SIG-M5 treated with dmso at 0.1 percent for 504 hours (cell line): Measurements from ENCODE around the gene COL4A2.

ENCODE experiments used
- DNase-seq: peaks from one replicate; lab custom pipeline; 2025; ENCODE audit not compliant: unreplicated experiment; lab: John Stamatoyannopoulos, UW

The COL4A2 gene

DNA sequence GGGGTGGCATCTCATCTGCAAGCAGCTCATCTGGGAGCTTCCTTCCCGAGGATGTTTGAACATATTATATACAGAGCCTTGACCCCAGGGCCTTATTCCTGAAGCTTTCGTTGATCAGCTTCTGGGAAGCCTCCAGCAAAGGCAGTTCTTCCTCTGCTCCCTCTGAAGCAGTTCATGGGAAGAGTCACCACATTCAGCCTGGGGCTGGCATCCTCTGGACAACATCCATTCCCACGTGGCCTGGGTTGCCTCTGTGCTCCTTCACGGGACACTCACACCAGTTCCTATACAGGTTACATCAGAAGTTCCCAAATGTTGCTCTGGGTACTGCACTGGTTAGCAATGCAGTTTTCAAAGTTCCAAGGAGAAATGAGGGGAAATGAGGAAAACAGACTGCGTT is 29.6 kb downstream of the COL4A2 start:
- DNase-seq, result no peak

DNA sequence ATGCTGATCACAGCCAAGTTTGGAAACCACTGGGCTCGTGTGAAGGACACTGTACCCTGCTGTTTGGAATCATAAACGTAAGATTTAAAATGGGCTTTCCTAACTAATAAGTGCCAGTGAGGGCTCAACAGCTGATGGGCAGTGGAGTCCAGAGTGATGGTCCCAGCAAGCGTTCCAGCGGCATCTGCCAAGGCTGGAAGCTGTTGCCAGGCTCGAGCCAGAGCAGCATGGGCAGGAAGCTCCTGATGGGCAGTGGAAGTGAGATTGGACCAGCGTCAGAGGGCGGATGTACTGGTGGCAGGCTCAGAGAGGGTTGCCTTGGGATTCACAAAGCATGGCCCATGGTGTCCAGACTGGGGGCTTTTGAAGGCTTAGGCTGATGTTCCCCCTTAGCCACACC is 30.2 kb downstream of the COL4A2 start:
- no peak for DNase-seq

DNA sequence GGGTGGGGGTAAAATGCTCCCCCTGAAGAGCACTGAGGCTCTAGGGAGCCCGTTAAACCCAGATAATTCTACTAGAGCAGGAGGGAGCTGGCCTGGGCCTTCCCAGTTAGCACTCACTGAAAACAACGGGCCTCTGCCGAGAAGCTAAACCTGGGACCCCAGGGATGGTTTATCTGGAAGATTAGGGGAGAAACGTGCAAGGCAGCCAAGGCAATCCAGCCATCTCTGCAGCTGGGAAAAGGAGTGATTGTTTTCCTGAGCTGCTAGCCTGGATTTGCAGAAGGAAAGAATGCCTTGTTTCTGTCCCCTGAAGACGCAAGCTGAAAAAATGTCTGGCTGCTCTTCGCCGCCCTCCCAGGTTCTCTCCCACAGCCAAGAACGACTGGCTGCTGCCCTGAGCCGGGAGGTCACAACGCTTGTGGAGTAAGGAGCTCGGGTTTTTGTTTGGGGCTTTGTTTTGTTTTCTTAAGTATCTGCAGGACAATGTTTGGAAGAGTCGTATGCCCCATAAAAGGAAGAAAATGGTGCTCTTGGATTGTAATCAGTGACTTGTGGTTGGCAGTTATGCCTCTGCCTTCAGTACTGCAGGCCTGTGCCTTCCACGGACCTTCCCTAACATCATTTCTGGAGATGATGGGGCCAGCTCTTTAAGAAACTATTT is 31.5 kb downstream of the COL4A2 start:
- no peak for DNase-seq

DNA sequence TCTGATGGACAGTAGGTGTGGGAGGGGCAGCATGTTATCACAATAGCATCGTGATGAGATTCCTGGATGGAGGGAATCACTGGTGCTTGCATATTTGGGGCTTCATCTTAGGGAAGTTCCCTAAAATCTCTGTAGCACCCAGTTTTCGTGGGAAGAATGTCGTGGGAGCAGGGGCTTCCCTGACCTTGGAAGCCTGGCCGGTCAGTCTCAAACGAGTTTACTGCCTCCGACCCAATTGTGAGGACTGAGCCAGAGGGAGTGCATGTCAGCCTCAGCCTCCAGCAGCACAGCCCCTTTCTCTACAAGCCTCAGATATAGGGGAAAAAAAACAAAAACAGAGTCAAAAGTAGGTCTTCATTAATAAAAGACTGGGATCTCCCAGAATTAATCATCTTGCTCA is 32.2 kb downstream of the COL4A2 start:
- no peak for DNase-seq

DNA sequence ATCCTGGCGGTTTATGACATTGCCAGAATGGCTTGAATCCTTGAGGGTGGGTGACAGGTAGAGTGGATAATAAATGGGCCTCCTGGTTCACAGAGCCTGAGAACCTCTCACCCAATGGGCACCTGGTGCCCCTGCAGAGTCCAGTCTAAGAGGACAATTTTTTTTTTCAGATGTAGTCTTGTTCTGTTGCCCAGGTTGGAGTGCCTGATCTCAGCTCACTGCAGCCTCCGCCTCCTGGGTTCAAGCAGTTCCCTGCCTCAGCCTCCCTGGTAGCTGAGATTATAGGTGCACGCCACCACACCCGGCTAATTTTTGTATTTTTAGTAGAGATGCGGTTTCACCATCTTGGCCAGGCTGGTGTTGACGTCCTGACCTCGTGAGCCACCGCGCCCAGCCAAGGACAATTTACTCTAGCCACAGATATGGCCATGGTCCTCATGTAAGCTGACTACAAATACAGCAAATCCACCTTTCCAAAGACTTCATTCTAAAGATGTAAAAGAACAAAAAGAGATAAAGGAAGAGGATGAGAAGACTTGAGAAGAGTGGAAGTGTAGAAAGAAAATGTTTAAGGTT is 33.0 kb downstream of the COL4A2 start:
- DNase-seq, result no peak

DNA sequence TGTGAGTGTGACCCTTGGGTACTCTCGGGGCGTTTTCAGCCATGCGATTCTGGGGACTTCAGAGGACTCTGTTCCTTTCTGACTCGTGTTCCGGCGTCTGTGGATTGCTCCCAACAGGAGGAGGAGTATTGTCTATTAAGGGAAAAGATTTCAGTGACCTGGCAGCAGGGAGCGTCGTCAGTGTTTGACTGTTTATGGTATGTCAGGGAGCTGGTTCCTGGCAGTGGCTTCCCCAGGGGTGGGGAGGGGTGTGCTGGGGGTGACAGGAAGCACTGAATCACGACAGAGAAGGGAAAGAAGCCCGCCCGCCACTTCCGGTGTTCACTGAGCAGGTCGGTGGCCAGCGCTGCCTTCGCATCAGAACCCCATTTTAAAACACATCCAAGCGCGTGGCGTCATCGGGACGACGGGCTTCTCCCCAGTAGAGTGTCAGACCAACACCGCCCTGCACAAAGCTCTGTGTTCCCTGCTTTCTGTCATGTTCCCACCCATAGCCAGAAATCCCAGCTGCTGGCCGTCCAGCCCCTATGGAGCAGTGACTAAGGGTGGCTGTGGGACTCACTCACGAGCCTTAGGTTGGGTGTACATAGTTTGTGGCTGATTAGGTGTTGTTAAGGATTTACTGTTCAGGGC is 33.8 kb downstream of the COL4A2 start:
- DNase-seq, result no peak

DNA sequence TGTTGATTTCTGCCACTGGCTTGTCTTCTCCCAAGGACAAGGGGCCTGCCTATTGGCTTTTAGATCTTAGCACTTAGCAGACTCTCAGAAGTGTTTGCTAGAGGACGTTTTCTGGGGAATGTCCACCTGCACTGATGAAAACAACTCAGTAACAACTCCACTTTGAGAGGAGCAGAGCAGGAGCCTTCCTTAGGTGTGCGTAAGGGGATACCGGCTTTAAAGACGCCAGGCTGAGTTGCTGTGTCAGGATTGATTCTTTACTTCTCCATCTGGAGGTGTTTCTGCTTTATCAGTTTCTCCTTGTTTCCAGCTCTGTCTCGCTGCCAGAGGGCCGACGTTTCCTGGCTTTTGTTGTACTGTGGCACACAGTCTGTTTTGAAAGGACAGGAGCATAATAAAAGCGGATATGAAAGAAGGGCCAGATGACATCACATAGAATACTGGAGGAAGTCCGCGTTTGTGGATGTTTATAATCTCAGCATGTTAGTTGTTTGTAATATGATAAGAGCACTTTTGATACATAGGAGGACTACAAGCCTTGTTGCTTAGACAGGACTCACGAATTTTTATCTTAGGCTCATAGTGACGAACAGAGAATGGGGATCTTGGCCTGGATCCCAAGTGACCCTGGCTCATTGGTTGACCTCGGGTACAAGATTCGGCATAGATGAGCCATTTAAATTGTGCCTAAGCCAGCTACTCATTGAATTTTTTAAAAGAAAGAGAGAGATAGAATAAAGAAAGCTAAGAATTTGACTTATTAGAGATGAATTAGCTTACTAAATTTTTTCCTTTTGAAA is 34.6 kb downstream of the COL4A2 start:
- DNase-seq, result peak; percentile 35

DNA sequence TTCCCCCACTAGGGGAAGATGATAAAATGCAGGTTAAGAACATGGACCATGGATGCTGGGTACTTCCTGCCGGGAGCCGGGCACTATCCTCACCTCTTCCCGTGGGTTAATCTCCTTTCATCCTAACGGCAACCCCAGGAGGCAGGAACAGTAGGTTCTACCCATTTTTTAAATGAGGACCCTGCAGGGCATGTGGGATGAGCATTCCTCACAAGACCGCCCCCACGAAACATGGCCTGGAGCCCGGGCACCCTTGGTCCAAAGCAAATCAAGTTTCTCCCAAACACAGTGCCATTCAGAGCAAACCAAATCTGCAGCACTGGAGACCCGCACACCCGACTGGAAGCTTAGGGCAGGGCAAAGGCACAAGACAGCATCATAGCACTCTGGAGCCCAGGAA is 35.4 kb downstream of the COL4A2 start:
- DNase-seq, result no peak

DNA sequence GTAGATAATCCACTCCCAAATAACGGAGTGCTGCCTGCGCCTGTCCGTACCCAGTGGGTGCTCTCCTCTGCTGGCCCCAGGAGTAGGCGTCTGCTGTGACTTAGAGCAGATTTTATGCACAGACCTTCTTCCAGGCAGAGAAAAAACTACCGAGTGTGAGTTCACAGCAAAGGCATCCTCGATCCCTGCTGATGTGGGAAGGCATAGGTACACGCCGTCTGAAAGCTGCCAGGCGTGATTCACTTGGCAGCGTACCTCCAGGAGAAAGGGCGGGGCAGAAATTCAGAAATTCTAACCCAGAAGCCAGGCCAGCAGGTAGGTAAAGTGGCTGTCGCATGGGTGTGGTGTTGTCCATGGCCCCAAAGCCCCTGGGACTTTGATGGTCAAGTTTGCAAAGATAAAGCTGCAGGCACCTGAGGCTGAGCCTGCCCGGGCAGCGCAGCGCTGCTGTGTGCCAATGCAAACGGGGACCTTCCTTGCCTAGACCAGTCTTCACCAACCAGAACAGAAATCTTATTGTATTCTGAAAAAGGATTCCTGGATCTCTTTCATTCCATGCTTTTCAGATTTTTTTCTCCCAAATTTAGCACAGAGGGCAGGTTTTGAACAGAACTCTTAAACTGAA is 36.3 kb downstream of the COL4A2 start:
- DNase-seq, result no peak

DNA sequence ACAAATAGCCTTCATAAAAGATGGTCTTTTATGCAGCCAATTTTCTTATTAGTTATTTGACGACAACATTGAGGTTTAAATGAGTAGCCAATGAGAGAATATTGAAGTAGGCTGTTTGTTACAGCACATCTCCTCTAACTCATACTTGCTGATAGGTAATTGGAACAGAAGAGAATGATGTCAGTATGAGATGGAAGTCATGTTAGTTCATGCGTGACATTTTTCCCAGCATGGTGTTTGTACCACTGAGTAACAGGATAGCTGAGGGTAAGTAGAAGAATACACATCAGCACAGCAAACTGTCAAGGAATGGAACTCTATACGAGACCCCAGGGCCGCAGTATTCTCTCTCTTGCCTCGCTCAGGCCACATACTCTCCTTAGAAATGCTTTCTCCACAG is 37.2 kb downstream of the COL4A2 start:
- DNase-seq, result no peak

DNA sequence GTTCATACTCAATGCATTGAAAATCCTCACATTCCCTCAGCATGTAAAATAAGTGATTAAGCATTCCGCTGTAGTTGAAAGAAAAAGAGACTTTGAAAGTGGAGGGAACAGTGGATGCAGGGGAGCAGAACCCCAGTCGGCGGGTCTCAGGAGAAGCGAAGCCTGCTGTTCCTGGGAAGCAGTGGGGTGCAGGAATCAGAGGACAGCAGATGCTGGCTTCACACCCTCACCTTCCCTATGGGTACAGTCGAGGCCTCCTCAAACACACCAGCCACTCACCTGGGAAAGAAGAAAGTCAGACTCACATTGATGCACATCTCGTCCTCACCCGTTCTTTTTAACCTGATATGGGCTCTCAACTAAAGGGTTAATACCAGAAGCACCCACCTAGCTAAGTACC is 38.2 kb downstream of the COL4A2 start:
- DNase-seq, result no peak

DNA sequence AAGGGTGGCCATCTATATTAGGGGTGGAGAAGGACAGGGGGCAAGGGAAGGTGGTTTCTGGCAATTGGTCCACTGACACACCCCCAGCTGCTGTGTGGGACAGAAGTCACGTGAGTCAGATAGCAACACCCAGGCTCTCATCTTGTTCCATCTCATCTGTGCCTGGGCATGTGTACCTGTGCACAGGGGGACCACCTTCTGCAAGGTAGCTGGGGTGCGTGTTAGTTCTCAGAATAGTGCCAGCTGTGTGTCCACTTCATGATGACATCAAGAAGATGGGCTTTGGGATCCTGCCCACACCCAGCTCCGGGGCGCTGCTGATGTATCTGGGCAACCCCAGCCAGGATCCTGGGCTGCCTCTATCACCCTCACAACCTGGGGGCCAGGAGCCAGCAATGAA is 38.6 kb downstream of the COL4A2 start:
- no peak for DNase-seq

DNA sequence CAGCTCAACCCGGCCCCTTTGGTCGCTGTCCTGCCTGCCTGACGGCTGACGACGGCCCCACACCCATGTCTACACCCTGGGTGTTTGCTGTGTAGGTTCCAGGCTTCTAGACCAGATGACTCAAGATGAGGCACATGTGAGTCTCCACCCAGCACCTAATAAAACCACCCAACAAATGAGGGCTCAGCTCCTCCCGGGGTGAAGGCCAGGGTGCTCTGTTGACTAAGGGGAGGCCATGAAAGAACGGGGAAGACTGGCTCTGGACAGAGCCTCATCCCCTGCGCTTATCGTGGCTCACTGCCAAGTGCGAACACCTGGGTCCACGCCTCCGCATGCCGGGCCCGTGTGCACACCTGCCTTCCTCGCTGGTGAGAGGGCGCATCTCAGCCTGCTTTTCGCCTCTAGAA is 39.6 kb downstream of the COL4A2 start:
- no peak for DNase-seq

DNA sequence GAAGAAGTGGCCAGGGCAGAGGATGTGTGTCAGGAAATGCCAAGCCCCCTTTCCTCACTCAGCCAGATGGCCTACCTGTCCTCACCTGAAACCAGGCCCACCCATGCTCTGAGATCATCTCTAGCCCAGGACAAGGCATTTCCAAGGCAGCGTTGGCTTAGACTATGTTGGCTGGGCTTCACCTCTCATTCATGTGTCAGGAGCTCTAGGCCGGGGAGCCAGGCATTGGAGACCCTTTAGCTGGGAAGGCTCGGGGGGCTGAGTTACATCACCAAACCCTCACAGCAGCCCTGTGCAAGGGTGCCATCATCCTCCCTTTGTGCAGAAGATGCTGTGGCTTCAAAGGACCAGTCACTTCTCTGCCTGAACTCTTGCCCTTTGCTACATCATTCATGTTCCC is 40.0 kb downstream of the COL4A2 start:
- DNase-seq, result no peak

DNA sequence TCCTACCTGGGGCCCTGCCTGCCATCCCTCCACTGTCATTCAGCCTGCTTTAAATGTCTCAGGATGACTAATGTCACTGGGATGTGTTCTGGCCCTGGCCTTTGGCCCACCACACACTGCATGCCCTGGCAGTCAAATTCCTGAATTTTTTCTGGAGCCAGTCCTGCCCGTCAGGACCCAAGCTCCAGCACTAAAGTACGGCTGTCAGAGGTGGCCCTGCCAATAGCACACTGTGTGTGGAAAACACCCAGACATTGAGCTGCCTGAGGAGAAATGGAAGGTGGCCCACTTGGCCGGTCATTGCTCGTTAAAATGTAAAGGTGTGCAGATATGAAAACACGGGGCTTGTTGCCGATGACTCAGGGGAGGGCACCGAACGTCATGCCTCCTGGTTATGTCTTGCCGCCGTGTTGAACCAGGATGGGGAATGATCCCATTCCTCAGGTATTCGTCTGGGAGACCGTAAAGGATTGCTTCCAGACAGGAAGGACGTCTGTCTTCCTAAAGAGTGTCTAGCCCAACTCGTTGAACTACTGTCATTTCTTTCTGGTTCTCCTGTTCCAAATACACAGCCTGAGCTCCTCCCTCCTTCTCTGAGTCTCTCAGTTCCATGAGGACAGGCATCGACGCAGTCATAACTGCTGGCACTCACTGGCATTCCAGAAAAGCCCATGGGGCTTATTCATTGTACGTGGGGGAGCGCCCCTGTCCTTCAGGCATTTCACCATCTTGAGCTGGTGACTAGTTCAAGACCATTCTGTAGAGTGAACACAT is 40.6 kb downstream of the COL4A2 start:
- DNase-seq, result no peak

DNA sequence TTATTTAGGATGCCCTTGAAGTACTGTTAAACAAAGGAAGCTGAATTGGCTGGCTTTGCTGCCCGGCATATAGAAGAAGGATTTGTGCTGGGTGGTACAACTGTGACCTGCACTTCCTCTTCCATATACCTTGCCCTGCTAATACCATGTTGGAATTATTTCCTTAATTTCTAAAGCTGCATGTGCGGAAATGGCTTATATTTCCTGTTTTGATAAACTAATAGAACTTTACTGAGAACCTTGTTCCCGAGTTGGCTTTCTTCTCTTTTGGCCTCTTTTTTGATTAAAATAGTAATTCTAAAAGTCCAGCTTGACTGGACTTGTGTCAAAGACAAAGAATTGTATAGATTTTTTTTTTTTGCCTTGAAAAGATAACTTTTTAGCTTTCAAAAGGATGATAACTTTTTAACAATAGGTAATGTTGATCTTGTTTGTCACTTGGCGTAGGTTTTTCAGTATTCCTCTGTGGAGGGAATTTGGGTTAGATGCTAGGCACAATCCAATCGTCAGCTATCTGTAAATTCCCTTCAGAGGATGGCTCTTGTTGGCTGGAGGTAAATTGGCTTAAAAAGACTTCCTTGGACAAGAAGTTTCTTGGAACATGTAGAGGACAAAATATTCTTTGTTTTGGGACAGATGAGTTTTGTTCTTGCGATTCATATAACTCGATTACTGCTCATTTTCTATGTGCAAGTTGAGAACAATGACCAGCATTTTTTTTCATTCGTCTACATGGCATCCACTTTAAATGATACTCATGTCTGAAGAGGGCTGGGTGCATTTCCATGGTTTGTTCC is 41.4 kb downstream of the COL4A2 start:
- no peak for DNase-seq

DNA sequence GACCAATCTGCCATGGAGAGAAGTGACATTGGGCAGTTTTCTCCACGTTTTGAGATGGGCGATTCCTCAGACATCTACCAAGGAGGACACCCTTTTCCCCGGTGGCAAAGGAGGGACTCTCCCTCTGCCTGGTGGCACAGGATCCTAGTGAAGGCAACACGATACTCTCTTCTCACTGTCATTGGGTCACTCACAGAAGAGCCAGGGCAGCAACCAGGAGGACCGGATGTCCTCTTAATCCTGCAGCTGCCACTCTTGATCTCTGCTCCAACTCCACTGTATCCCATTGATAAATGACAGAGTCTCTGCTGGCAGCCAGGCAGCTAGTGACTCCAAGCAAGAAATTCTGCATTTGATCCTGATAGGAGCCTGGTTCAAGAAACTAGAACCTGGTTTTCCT is 42.2 kb downstream of the COL4A2 start:
- DNase-seq, result no peak

DNA sequence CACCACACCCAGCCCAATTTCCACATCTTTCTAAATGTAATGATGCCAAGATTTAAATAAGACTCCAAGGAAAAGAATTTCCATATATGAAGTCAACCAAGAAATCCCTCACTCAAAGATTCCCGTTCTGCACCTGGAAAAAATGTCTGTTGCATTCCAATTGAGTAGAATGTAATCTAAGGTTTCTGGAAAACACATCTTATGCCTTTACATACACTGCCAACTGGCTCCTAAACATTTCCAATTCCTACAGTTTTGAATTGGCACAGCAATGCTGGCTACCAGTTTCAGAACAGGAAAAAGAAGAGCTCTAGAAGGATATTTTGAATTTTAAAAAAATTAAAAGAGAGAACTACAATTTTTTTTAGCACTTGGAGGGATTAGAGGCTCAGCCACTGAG is 43.0 kb downstream of the COL4A2 start:
- DNase-seq, result no peak

DNA sequence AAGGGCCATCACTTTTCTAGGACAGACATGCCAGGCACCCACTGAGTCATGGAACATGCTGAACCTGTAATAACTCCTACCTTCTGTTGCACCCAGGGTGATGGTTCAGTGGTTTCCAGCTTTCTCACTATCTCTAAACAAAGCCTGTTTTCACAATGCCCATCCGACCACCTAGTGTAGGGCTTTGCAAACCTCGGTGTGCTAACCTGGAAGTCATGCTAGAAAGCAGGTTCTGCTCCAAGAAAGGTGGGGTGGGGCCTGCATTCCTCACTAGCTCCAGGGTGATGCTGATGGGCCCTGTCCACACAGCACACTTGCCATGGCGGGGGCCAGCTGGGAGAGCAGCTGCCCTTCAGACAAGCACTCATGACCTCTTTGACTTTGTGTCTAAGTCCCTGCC is 43.4 kb downstream of the COL4A2 start:
- DNase-seq, result no peak
